ENCODE data around the gene HES2. TPM values are rescaled to one million over a fixed set of nuclear protein-coding genes. Genes with fewer than 3 reads are reported as not detected.
A peak's percentile ranks its signal among the peaks of the same experiment; 100 is the strongest.

Gene HES2
- total and polyA plus RNA-seq, 2 experiments from 2014 or later, result 0.27 to 1.2 TPM

GRCh38 chr1:6393400-6394187 is 26.1 kb downstream of the HES2 start, which contains the start of gene ACOT7:
TSS of gene ACOT7 (minus strand) at chr1:6393767. CDS start at chr1:6393399, 368 bp downstream.
- Histone ChIP-seq H2AFZ (peak within 1 kb of the TSS; percentile 72), H3K27me3 (no peaks in the 10 kb centered on the region), H3K27ac (peak within 1 kb of the TSS; percentile 100), H3K4me1 (ENCODE audit: insufficient read depth) (peaks cover 5% of the 10 kb centered on the region), H3K79me2 (peaks cover 25% of the 10 kb centered on the region), H3K9me3 (ENCODE audit: low read depth) (no peaks in the 10 kb centered on the region), H3K4me2 (peak within 1 kb of the TSS; percentile 79), H3K36me3 (replicated peaks; ENCODE audit: insufficient read depth, low read depth) (no peaks in the 10 kb centered on the region), H3K9me2 (replicated peaks; ENCODE audit: insufficient read depth) (no peaks in the 10 kb centered on the region), H4K20me1 (ENCODE audit: insufficient read depth, poor library complexity, severe bottlenecking) (no peaks in the 10 kb centered on the region), H3K4me3 (peak within 1 kb of the TSS; percentile 76)
- TF ChIP-seq EZH2phosphoT487 (IDR thresholded peaks at IDR 0.05; ENCODE audit: low read depth, severe bottlenecking, unreplicated experiment), result no peak
- peak; percentile 26 for TF ChIP-seq CTCF (IDR thresholded peaks at IDR 0.05; ENCODE audit: poor library complexity)
- under 1% methylated on average over 55 of the region's 87 CpGs for WGBS (ENCODE audit: low lambda C conversion rate, missing lambda C conversion rate)
- peak; percentile 96 for DNase-seq (ENCODE audit: low spot score)

- Histone ChIP-seq H4K20me1 (ENCODE audit: insufficient read depth, poor library complexity, severe bottlenecking) (no peaks in the 10 kb centered on the region), H3K4me2 (peak overlapping the region; percentile 79), H3K4me1 (ENCODE audit: insufficient read depth) (peaks cover 5% of the 10 kb centered on the region), H3K27me3 (no peaks in the 10 kb centered on the region), H3K9me2 (replicated peaks; ENCODE audit: insufficient read depth) (no peaks in the 10 kb centered on the region), H3K9me3 (ENCODE audit: low read depth) (no peaks in the 10 kb centered on the region), H2AFZ (peak overlapping the region; percentile 52), H3K36me3 (replicated peaks; ENCODE audit: insufficient read depth, low read depth) (no peaks in the 10 kb centered on the region), H3K4me3 (peak overlapping the region; percentile 76), H3K27ac (peak overlapping the region; percentile 100), H3K79me2 (peaks cover 25% of the 10 kb centered on the region)
- DNase-seq (ENCODE audit: low spot score), result no peak
- WGBS (ENCODE audit: low lambda C conversion rate, missing lambda C conversion rate), result under 1% methylated on average over 33 of the region's 83 CpGs
- TF ChIP-seq EZH2phosphoT487 (IDR thresholded peaks at IDR 0.05; ENCODE audit: low read depth, severe bottlenecking, unreplicated experiment), result no peak
- TF ChIP-seq CTCF (IDR thresholded peaks at IDR 0.05; ENCODE audit: poor library complexity), result no peak
- no peak for TF ChIP-seq EZH2 (IDR thresholded peaks at IDR 0.05; ENCODE audit: borderline replicate concordance)
These were observed 26.8 kb downstream of the HES2 start for GRCh38 chr1:6392809-6393399.

- Histone ChIP-seq H3K36me3 (replicated peaks; ENCODE audit: insufficient read depth, low read depth) (no peaks in the 10 kb centered on the region), H3K9me3 (ENCODE audit: low read depth) (no peaks in the 10 kb centered on the region), H3K4me2 (peak overlapping the region; percentile 79), H3K4me1 (ENCODE audit: insufficient read depth) (peaks cover 5% of the 10 kb centered on the region), H3K79me2 (peaks cover 25% of the 10 kb centered on the region), H2AFZ (peak overlapping the region; percentile 52), H3K4me3 (peak overlapping the region; percentile 76), H4K20me1 (ENCODE audit: insufficient read depth, poor library complexity, severe bottlenecking) (no peaks in the 10 kb centered on the region), H3K27me3 (no peaks in the 10 kb centered on the region), H3K27ac (no peak overlapping the region), H3K9me2 (replicated peaks; ENCODE audit: insufficient read depth) (no peaks in the 10 kb centered on the region)
- WGBS (ENCODE audit: low lambda C conversion rate, missing lambda C conversion rate), result 53% methylated on average over 16 of the region's 16 CpGs
- TF ChIP-seq EZH2phosphoT487 (IDR thresholded peaks at IDR 0.05; ENCODE audit: low read depth, severe bottlenecking, unreplicated experiment) (no peak), CTCF (IDR thresholded peaks at IDR 0.05; ENCODE audit: poor library complexity) (no peak), EZH2 (IDR thresholded peaks at IDR 0.05; ENCODE audit: borderline replicate concordance) (no peak)
- no peak for DNase-seq (ENCODE audit: low spot score)
These were observed 27.5 kb downstream of the HES2 start for GRCh38 chr1:6391951-6392808.
